ENCODE measurements around the gene IQCN.

IQCN gene

GRCh38 chr19:18310966-18311365, 36.7 kb upstream of the IQCN start:
- Mint-ChIP-seq H3K36me3 (peaks cover 48% of the 10 kb centered on the region), H3K27ac (peak overlapping the region; percentile 33)
- CTCF ChIA-PET = interaction anchor here (1.0 to 1.4 kb wide), 2 partner anchors 31 to 35 kb away, joined by 3 to 7 read pairs; no protein-coding TSS in a partner anchor

DNA sequence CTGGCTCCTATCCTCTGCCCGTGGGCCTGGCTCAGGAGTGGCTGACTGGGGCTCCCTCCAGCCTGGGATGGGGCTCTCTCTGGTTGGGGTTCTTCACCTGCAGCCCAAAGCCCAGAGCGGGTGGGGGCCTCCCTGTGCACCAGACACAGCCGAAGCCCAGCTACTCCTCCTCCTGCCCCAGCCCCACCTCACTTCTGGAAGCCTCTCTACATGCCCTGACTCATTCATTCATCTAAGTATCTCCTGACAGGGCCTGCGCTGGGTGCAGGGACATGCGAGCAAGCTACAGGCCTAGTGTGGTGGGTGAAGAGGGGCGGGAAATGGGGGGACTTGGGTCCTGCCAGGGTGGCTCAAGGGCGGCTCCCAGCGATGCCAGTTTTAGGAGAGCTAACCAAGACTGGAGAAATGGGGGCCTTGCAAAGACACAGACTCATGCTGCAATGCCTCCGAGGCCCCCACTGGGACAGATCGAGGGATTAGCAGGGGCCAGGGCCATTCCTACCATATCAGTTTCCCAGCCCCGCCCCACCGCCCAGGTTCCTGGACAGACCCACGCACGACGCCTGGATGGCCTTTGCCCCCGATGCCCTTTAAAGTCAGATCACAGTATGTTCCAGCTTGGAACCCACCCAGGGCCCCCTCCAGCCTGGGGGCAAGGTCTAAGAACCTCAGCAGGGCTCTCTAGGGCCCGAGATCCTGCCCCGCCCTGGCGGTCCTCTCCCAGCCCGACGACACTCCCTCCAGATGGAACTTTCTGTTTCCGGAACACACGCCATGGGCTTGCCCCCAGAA, 36.1 kb upstream of the IQCN start:
- Mint-ChIP-seq H3K27ac (peak overlapping the region; percentile 67), H3K9me3 (no peaks in the 10 kb centered on the region), H3K4me3 (no peak overlapping the region), H3K4me1 (peaks cover 45% of the 10 kb centered on the region), H3K27me3 (no peaks in the 10 kb centered on the region), H3K36me3 (peaks cover 46% of the 10 kb centered on the region)
- no peak for DNase-seq
- CTCF ChIA-PET = interaction anchor here (1.0 to 1.4 kb wide), 2 partner anchors 30 to 35 kb away, joined by 3 to 7 read pairs; no protein-coding TSS in a partner anchor

More at GRCh38 chr19:18310966-18311365, 36.7 kb upstream of the IQCN start:
- Mint-ChIP-seq H3K27me3 (no peaks in the 10 kb centered on the region), H3K4me3 (no peak overlapping the region), H3K4me1 (peaks cover 44% of the 10 kb centered on the region), H3K9me3 (no peaks in the 10 kb centered on the region)
- DNase-seq = no peak

DNA sequence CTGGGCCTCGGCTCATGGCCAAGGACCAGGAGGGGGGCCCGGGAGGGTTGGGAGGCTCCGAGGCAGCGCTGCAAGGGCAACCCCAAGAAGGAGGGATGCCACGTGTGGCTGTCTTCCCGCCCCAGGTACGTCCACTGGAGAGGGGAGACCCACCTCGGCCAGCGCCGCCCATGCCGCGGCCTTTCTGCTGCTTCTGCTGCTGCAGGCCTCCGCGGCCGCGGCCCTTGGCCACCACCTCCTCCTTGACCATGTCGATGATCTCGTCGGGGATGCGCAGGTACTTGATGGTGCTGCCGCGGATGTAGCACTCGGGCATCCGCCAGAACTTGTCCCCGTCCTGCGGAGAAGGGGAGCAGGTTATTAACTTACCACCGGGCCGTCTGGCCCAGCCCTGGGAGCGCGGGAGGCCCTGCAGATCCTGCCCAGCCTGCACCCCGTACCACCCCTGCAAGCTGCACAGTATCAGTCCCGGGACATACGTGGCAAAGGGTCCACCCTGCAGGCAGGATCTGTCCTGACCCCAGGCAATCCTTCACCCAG, 35.3 kb upstream of the IQCN start:
- CTCF ChIA-PET = no interaction called here
- Mint-ChIP-seq H3K27ac (peak overlapping the region; percentile 67), H3K36me3 (peaks cover 50% of the 10 kb centered on the region), H3K4me1 (peaks cover 50% of the 10 kb centered on the region), H3K4me3 (no peak overlapping the region), H3K27me3 (no peaks in the 10 kb centered on the region), H3K9me3 (no peaks in the 10 kb centered on the region)
- DNase-seq = no peak

- DNase-seq = no peak
- Mint-ChIP-seq H3K36me3 (peaks cover 49% of the 10 kb centered on the region), H3K27ac (peak overlapping the region; percentile 67), H3K4me1 (peaks cover 49% of the 10 kb centered on the region), H3K27me3 (no peaks in the 10 kb centered on the region), H3K4me3 (no peak overlapping the region), H3K9me3 (no peaks in the 10 kb centered on the region)
- CTCF ChIA-PET = interaction anchor here (1.4 kb wide), 1 partner anchor 29 kb away, joined by 4 read pairs; no protein-coding TSS in a partner anchor
These were observed 34.7 kb upstream of the IQCN start for GRCh38 chr19:18308948-18309325.

- no peaks in the 10 kb centered on the region for H3K27me3 Mint-ChIP-seq
- no peaks in the 10 kb centered on the region for H3K9me3 Mint-ChIP-seq
- peaks cover 50% of the 10 kb centered on the region for H3K36me3 Mint-ChIP-seq
- CTCF ChIA-PET = interaction anchor here (1.4 kb wide), 1 partner anchor 29 kb away, joined by 4 read pairs; no protein-coding TSS in a partner anchor
- H3K27ac Mint-ChIP-seq = peak overlapping the region; percentile 99
- H3K4me3 Mint-ChIP-seq = no peak overlapping the region
- no peak for DNase-seq
- peaks cover 53% of the 10 kb centered on the region for H3K4me1 Mint-ChIP-seq
These were observed 34.0 kb upstream of the IQCN start for GRCh38 chr19:18308051-18308947.

DNA sequence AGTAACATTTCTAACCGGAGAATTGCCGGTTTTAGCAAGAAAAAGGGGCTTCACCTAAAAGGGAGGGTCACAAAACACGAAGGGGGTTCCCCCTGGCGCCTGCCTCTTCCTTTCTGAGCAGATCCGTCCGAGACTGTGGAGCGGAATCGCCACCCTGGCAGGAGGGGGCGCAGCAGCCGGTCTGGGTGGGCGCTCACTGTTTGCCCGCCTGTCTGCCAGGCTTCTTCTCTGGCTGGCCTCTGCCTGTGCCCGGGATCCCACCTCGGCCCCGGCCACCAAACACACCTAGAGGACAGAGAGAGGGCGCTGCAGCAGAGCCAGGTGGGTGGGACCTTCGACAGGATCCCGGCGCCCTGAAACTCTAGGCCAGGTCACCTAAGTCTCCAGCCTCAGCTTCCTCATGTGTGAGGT, 33.0 kb upstream of the IQCN start:
- Mint-ChIP-seq H3K4me1 (peaks cover 51% of the 10 kb centered on the region), H3K9me3 (no peaks in the 10 kb centered on the region), H3K27ac (peak overlapping the region; percentile 99), H3K36me3 (peaks cover 43% of the 10 kb centered on the region), H3K4me3 (peak overlapping the region; percentile 94), H3K27me3 (no peaks in the 10 kb centered on the region)
- DNase-seq = no peak
- CTCF ChIA-PET = interaction anchor here (0.9 to 1.3 kb wide), 4 partner anchors 15 to 28 kb away, joined by 3 to 14 read pairs (median 4); partner anchors contain the start of gene JUND

- peak overlapping the region; percentile 94 for H3K4me3 Mint-ChIP-seq
- no peaks in the 10 kb centered on the region for H3K27me3 Mint-ChIP-seq
- peak overlapping the region; percentile 99 for H3K27ac Mint-ChIP-seq
- CTCF ChIA-PET = interaction anchor here (0.9 to 1.3 kb wide), 4 partner anchors 15 to 28 kb away, joined by 3 to 14 read pairs (median 4); partner anchors contain the start of gene JUND
- peak; percentile 61 for DNase-seq
- H3K36me3 Mint-ChIP-seq = peaks cover 43% of the 10 kb centered on the region
- H3K9me3 Mint-ChIP-seq = no peaks in the 10 kb centered on the region
- H3K4me1 Mint-ChIP-seq = peaks cover 55% of the 10 kb centered on the region
These were observed 32.6 kb upstream of the IQCN start for GRCh38 chr19:18306888-18307260.

DNA sequence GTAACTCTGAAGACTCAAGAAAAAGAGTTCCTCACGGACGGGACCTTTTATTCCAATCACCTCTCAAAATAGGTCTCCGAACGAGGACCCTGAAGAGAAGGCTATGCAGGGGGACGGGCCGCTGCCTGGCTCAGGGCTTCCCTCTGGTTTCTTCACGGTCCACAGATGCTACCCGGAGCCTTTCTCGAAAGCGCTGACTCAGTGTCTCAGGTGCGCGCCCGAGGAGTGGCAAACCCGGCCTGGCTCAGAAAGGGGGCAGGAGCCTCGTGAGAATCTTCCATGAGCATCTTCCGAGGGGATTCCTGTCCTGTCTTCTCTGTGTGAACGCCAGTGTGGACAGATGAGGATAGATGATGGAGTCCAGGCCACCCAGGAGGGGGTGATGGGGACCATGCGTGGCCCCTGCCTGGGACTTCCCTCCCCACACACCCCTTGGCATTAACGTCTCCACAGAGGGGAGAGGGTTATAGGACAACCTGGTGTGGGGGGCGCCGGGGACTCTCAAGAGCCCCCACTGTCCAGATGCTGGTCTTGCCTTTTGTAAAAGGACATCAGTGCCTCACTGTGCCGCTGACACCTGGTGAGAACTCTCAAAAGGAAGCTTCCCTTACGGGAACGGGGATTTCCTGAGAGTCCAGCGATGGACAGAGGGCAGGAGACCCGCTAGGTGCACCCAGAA, 32.1 kb upstream of the IQCN start:
- Mint-ChIP-seq H3K27me3 (no peaks in the 10 kb centered on the region), H3K36me3 (peaks cover 43% of the 10 kb centered on the region), H3K9me3 (no peaks in the 10 kb centered on the region), H3K27ac (peak overlapping the region; percentile 99), H3K4me1 (peaks cover 58% of the 10 kb centered on the region), H3K4me3 (peak overlapping the region; percentile 94)
- CTCF ChIA-PET = interaction anchor here (0.9 to 1.3 kb wide), 4 partner anchors 16 to 27 kb away, joined by 3 to 14 read pairs (median 4); partner anchors contain the start of gene JUND
- no peak for DNase-seq

DNA sequence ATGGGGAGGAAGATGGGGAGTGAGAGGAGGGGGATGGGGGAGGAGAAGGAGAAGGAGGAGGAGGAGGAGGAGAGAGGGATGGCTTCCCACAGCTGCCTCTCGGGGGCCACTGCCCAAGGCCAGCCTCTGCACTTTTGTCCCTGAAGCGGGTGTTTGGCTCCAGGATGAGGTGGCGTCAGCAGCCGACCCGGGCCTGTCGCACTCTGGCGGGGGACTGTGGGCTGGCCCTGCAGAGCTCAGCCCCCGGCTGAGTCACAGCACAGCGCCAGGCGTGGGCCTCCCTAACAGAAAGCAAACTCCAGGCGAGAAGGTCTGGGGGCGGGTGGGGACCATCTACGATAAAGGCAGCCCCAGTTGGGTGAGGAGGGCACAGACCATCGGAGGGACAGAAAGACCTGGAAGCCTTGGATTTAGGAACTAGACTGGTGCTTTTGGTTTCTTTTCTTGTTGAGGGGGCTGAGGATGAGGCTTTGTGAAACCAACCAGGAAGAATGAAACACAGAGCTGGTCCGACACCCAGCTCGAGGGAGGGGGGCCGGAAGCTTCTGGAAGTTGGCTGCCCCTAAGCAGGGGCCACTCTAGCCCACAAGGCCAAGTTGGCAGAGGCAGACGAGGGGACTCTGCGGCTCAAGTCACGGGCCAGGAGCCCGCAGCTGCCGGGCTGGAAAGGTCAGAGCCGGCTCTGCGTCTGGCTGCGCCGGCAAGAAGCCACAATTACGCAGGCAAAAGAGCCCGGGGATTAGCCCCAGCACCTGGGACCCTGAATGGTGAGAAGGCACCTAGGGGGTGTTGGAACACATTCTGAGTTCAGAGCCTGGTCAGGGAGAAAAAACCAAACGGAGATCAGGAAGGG, 30.4 kb upstream of the IQCN start:
- CTCF ChIA-PET = interaction anchor here (0.6 to 7.6 kb wide), 7 partner anchors 12 to 106 kb away, joined by 3 to 132 read pairs (median 8); partner anchors contain the start of gene JUND
- Mint-ChIP-seq H3K4me1 (peaks cover 50% of the 10 kb centered on the region), H3K27ac (peak overlapping the region; percentile 99), H3K27me3 (no peaks in the 10 kb centered on the region), H3K9me3 (no peaks in the 10 kb centered on the region), H3K36me3 (peaks cover 33% of the 10 kb centered on the region), H3K4me3 (peak overlapping the region; percentile 94)
- DNase-seq = peak; percentile 87

DNA sequence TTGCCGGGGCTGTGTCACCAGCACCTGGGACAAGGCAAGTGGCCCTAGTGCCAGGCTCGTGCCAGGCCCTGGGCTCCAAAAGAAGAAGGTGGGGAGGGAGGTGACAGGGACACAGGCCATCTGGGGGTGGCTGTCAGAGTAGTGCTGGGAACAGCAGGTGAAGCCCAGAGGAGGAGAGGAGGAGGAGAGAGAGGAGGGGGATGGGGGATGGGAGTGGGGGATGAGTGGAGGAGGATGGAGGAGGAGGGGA, 29.9 kb upstream of the IQCN start:
- Mint-ChIP-seq H3K4me1 (peaks cover 53% of the 10 kb centered on the region), H3K4me3 (peak overlapping the region; percentile 94), H3K27ac (peak overlapping the region; percentile 99), H3K9me3 (no peaks in the 10 kb centered on the region), H3K36me3 (peaks cover 31% of the 10 kb centered on the region), H3K27me3 (no peaks in the 10 kb centered on the region)
- no peak for DNase-seq
- CTCF ChIA-PET = interaction anchor here (0.6 to 7.6 kb wide), 5 partner anchors 11 to 107 kb away, joined by 3 to 132 read pairs (median 14); partner anchors contain the start of gene JUND

DNA sequence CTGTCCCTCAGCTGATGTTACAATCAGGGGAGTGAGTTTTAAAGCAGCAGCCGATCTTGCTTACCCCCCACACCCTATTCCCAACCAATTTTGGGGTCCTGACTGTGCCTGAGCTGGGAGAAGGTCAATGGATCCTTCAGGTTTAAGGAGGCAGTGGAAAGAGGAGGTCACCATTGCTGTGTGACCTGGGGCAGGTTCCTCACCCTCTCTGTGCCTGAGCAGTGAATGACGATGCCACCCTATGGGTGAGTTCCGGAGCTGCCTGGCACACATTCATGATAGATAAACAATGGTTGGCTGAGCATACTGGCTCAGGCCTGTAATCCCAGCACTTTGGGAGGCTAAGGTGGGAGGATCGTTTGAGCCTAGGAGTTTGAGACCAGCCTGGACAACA, 27.5 kb upstream of the IQCN start:
- Mint-ChIP-seq H3K4me3 (peak overlapping the region; percentile 52), H3K27me3 (no peaks in the 10 kb centered on the region), H3K27ac (peak overlapping the region; percentile 70), H3K36me3 (peaks cover 21% of the 10 kb centered on the region), H3K4me1 (peaks cover 56% of the 10 kb centered on the region), H3K9me3 (no peaks in the 10 kb centered on the region)
- CTCF ChIA-PET = interaction anchor here (1.2 to 7.6 kb wide), 3 partner anchors 9 to 21 kb away, joined by 9 to 132 read pairs (median 13); partner anchors contain the start of genes JUND and LSM4
- no peak for DNase-seq

GRCh38 chr19:18300930-18301717, 26.9 kb upstream of the IQCN start:
- no peak overlapping the region for H3K27ac Mint-ChIP-seq
- DNase-seq = no peak
- H3K9me3 Mint-ChIP-seq = no peaks in the 10 kb centered on the region
- CTCF ChIA-PET = interaction anchor here (1.2 to 7.6 kb wide), 3 partner anchors 9 to 21 kb away, joined by 9 to 132 read pairs (median 13); partner anchors contain the start of genes JUND and LSM4
- H3K36me3 Mint-ChIP-seq = peaks cover 17% of the 10 kb centered on the region
- peaks cover 53% of the 10 kb centered on the region for H3K4me1 Mint-ChIP-seq
- H3K4me3 Mint-ChIP-seq = no peak overlapping the region
- no peaks in the 10 kb centered on the region for H3K27me3 Mint-ChIP-seq
